GM21360 (cell line): ENCODE measurements around the gene SLC34A3.

ENCODE experiments used
- ATAC-seq: cut with Tn5 transposase; IDR thresholded peaks from one replicate; pipeline ENCODE4 v1.9.1; 2021; ENCODE audit warnings: mild to moderate bottlenecking, moderate library complexity; ENCODE audit not compliant: unreplicated experiment

The SLC34A3 gene

DNA sequence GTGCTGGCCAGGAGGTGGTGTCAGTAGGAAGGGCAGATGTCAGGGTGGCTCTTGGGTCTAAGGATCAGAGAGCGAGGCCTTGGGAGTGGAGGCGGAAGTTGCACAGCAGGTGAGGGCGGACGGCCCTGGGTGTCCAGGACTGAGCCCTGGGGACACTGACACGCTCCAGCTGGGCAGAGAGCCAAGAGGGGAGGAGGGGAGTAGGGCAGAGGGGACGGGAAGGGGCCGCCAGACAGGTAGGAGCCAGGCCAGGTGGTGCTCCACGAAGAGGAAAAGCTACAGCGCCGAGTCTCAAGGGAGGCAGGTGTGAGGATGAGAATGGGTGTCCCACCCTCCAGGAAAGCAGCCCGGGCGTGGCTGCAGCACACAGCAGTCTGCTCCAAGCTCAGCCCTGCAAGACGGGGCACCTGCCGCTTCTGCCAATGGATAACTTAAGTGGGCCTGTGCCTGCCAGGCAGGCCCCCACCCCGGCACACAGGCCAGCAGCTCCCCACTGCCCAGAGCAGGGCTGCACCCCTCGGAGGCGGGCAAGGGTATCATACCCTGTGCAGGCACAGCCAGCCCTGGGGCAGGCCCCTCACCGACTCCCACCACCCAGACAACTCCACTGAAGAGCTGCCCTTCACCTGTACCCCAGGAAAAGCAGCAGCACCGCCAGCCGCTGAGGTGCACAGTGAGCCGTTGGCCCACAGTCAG, 35.0 kb upstream of the SLC34A3 start:
- no peak for ATAC-seq

DNA sequence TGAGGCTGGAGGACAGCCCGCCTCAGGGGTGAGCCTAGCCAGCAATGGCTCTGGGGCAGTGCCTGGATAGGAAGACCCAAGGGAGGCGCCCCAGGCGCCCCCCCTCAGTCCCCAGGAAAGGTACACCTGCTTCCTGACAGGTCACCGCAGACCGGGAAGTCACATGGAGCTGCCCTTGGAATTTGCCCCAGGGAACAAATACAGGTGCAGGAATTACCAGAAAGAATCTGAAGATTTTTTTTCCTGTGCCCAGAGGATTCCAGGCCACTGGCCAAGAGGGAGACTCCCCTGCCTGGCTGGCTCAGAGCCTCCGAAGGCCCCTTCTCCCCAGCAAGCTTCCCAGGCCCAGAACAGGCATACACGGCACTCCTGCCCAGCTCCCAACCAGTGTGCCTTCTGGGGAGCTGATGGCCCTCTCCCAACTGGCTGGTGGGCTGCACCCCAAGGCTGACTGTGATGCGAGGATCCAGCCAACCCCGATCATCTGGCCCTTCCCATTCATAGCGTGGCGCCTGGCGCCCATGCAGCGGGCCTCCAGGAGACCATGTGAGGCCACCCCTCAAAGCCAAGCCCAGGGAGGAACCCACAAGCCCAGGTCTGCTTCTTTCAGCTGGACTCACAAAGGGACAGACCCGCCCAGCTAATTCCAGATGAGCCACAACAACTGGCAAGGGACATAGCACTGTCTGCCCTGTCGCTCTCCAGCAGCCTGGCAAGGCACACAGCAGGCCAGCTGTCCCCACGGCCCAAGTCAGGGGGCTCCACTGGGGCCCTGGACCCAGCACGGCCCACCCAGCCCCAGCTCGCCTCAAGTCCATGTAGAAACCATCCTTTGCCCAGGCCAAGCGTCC, 32.4 kb upstream of the SLC34A3 start:
- ATAC-seq: no peak

DNA sequence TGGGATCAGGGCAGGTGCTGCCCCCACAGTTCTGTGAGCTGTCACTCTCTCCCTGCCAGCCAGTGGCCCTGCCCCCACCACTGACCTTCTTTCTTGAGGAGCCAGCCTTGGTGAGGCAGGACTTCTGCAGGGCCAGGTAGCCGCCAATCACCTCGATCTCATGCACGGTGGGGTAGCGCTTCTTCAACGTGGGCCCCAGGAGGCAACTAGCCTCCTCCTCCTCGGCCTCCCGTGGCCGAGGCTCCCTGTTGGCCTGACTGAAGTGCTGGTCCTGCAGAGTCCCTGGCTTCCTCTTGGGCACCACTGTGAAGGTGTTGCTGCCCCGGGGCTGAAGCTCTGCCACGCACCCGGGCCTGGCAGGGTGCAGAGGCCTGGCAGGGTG, 31.8 kb upstream of the SLC34A3 start:
- no peak for ATAC-seq

DNA sequence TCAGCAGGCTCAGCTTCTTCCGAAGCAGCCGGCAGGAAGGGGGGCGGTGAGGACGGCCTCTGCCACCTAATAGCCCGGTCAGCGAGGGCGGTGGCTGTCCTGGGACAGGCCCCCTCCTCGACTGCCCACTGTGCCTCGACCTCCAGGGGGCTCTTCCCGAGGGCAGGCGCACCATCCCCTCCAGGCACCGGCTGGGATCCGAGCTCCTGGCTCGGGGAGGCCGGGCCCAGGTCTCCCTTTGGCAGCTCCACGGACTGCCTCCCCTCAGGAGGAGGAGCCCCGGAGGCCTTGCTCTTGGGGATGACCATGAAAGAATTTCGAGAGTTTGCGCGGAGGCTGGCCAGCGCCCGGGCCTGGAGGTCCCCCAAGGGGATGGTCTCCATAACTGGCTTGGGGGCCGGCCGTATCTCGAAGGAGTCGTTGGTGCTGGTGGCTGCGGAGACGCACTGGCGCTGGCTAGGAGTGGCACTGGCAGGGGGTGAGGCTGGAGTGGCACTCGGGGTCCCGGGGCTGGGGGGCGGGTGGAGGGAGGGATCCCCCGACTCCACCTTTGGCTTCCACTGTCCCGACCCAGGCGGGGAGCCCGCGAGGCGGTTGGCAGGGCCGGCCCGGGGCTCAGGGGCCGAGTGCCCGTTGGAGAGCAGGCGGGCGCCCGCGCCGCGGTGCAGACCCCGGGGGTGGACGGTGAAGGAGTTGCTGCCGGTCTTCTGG, 31.1 kb upstream of the SLC34A3 start:
- ATAC-seq: no peak

DNA sequence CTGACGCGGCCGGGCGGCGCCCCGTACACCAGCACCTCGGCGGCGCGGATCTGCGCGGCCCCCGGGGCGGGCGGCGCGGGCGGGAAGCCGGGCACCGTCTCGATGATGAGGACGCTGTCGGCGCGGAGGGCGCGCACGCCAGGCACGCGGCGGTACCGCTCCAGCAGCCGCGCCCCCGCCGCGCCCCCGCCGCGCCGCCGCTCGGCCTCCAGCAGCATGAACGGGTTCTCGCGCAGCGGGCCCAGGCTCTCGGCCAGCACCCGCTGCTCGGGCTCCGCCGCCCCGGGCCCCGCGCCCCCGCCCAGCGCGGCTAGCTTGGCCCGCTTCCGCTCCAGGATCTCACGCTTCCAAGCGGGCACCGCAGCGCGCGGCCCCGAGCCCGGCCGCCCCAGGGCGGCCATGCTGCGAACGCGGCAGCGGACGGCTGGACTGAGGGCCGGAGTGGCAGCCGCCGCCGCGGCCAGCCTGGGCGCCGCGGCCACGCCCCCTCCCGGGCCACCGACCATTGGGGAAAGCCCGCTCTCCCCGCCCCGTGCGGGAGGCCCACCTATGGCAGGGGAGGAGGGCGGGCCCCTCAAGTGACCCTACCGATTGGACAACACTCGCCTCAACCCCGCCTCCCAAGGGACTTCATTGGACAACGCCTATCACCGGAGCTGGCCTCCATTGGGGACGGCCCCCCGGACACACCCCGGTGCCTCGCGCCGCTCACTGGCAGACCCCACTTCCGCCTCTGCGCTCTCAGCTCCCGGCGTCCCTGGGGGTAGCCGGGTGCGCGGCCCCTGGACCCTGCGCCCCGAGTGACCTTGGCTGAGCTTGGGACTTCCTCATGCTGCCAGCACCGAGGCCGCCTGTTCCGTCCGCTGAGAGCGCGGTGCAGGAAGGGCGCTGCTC, 30.1 kb upstream of the SLC34A3 start, which contains the start of gene TPRN:
Gene TPRN (minus strand): TSS at position 431 of the 894 bp plus-strand sequence. CDS start 30 bp downstream, at position 401.
- peak; percentile 81 for ATAC-seq

DNA sequence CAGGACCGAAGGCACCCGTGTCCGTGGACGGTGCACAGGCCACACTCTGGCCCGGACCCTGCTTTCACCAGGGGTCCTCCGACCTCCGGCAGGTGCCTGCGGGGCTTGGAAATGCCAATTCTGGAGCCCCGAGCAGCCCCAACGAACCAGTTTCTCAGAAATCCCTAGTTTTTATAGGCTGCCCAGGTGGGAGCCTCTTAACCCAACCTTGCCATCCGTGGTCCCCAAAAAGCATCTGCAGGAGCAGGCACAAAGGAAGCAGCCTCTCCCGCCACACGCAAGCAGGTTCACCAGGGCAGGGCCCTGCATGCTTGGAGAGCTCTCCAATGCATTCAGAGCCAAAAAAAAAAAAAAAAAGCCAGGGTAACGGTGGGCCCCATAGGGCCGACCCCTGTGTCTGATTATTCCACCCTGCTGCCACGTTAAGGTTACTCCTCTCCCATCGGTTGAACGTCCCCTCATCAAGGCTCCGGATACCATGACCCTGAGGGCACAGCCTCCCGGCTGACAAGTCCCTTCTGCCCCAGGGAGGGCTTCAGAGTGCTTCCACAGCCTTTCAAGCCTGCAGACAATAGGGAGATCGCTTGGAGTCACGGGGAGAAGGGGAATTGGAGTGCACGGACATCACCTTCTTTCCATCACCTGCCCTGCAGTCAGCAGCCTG, 29.4 kb upstream of the SLC34A3 start:
- ATAC-seq: no peak

DNA sequence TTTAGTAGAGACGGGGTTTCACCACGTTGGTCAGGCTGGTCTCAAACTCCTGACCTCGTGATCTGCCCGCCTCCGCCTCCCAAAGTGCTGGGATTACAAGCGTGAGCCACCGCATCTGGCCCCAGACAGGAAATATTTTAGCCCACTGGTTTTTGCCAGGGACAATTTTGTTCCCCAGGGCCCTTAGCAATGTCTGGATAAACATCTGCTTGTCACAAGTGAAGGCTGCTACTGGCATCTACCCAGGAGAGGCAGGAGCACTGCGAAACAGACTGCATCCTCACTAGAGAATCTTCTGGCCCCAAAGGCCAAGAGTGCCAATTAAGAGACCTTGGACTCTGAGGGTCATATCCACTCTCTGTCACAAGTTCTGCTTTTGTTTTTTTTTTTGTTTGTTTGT, 27.7 kb upstream of the SLC34A3 start:
- no peak for ATAC-seq

DNA sequence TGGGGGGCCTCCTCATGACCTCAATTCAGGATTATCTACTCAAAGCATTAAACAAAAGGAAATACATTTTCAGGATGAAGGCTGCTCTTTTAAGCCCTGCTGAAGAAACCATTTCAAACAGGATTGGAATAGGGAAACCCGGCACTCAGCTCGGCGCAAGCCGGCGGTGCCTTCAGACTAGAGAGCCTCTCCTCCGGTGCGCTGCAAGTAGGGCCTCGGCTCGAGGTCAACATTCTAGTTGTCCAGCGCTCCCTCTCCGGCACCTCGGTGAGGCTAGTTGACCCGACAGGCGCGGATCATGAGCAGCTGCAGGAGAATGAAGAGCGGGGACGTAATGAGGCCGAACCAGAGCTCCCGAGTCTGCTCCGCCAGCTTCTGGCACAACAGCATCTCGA, 26.0 kb upstream of the SLC34A3 start:
- ATAC-seq: no peak

DNA sequence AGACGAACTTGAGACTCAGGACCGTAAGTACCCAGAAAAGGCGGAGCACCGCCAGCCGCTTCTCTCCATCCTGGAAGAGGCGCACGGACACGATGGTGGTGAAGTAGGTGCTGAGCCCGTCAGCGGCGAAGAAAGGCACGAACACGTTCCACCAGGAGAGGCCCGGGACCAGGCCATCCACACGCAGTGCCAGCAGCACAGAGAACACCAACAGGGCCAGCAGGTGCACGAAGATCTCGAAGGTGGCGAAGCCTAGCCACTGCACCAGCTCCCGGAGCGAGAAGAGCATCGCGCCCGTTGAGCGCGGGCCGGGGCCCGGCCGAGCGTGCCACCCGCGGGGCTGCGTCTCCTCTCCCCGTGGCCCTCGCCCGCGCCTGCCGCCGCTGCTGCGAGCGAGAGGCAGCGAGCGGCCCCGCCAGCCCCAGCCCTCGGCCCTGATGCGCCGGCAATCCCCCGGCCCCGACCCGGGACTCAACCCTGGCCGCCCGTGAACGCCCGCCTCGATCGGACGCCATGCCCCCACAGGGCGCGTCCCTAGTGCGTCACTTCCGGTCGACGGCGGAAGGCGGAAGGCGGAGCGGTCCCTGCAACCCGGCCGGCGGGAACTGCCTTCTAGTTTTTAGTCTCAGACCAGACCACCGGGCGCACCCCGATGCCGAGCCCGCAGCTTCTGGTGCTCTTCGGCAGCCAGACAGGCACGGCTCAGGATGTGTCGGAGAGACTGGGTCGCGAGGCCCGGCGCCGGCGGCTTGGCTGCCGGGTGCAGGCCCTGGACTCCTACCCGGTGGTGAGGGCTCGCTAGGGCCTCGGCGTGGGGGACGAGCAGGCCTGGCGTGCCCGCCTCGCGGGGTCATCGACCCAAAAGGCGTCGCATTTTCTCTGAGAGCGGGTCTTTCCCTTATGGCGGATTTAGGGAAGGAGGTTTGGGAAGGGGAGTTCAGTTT, 25.3 kb upstream of the SLC34A3 start, which contains the start of the genes NDOR1 and TMEM203:
Gene NDOR1 (plus strand): TSS at position 575 of the 944 bp plus-strand sequence. CDS start 78 bp downstream, at position 653.
Gene TMEM203 (minus strand): TSS at position 523 of the 944 bp plus-strand sequence. CDS start 234 bp downstream, at position 289.
- ATAC-seq: peak; percentile 43

DNA sequence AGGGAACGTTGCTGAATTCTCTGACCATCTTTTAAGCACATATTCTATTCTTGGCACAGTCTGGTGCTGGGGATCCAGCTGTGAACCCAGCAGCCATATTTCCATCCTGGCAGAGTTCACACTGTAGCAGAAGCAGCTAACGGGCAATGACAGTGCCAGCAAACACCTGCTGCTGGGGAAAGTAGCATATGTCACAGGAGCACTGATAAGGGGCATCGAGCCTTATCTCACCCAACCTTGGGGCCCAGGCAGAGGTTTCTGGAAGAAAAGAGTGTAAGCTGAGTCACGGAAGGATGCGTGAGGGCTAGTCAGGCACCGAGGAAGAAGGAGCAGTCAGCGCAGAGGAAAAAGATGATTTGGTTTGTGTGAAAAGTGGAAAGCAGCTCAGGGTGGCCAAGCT, 24.1 kb upstream of the SLC34A3 start:
- no peak for ATAC-seq

DNA sequence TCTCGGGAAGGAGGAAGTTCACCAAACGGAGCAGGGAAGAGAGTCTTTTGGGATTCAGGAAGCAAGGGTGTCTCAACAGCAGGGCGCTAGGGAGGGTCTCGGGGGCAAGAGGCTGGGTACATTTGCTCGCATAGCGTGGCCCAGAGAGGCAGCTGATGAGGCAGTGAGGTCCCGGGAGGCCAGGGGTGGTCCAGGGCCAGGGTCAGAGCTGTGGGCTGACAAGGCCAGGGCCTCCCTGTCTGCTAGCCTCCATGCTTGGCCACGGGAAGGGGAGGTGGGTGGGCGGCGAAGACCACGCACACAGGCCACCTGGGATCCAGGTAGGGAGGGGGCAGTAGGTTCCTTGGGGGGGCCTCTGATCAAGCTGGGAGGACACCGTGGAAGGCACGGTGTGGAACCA, 19.2 kb upstream of the SLC34A3 start:
- ATAC-seq: no peak

DNA sequence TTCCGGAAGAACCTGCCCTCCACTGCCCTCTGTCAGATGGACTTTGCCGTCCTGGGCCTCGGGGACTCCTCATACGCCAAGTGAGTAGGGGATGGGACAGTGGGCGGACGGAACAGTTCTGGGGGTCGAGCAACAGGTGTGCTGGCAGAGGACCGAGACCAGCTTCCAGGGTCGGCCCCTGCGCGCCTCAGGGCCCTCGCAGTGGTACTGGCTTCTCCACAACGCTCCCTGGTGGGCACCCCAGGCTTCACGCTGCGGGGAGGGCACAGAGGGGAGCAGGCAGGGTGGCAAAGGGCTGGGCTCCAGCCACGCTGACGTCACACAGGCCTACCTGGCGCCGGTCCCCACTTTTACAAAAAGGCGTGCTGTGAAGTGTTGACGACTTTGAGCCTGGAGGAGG, 18.2 kb upstream of the SLC34A3 start:
- no peak for ATAC-seq

DNA sequence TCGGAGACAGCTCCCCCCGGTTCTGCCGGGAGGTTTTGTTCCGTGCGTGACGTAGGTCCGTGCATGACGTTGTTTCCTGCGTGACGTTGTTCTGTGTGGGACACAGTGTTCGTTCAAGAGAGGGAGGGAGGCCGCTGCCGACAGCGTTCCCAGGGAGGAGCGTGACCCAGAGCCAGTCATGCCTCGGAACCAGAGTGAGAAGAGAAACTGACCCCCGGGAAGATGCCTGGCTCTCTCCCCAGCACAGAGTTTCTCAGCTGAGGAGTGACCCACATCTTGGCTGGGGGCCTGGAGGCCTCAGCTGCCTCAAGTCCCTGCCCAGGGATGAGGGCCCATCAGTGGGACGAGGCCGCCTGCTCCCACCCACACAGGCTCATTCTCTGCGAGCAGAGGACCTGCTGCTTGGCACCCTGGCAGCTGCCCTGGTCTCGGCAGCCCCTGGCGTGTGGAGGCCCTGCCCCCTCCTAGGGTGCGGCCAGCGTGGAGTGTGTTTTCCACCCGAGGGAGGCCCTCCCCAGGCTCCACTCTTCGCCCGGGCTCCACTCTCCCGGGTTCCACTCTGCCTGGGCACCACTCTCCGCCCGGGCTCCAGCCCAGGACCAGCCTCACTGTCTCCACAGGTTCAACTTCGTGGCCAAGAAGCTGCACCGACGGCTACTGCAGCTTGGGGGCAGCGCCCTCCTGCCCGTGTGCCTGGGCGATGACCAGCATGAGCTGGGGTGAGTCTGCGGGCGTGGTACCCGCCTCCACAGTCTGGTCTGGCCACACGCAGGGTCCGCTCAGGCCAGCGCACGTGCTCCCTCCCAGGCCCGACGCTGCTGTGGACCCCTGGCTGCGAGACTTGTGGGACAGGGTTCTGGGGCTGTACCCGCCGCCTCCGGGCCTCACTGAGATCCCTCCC, 17.3 kb upstream of the SLC34A3 start:
- ATAC-seq: no peak

DNA sequence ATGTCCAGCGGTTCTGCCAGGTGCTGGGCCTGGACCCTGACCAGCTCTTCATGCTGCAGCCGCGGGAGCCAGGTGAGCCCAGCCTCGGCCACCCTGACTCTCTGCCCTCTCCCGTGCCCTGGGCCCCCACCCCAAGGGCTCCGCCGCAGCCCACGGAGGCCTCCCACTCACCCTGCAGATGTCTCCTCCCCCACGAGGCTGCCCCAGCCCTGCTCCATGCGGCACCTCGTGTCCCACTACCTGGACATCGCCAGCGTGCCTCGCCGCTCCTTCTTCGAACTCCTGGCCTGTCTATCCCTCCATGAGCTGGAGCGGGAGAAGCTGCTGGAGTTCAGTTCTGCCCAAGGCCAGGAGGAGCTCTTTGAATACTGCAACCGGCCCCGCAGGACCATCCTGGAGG, 16.1 kb upstream of the SLC34A3 start:
- ATAC-seq: no peak

DNA sequence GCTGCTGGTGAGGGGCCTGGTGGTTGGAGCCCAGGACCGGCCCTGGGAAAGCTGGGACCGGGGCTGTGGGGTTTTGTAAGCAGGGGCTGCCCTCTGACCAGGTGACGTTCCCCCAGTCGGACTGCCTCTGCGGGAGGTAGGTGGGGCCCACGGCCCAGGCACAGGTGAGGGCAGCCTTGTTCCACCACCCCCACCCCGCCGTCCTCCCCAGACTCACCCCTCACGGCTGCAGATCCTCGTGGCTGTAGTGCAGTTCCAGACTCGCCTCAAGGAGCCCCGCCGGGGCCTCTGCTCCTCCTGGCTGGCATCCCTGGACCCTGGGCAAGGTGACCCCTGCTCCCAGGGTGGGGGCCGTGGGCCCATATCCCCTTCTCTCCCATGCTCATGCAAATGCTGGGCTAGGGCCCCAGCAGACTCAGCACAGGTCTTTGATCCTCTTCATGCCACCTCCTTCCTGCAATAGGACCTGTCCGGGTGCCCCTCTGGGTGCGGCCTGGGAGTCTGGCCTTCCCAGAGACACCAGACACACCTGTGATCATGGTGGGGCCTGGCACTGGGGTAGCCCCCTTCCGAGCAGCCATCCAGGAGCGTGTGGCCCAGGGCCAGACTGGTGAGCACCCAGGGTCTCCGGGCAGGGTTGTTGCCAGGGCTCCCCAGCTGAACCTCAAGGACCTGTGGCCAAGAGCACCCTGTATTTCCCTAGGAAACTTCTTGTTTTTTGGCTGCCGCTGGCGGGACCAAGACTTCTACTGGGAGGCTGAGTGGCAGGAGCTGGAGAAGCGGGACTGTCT, 15.3 kb upstream of the SLC34A3 start:
- no peak for ATAC-seq

DNA sequence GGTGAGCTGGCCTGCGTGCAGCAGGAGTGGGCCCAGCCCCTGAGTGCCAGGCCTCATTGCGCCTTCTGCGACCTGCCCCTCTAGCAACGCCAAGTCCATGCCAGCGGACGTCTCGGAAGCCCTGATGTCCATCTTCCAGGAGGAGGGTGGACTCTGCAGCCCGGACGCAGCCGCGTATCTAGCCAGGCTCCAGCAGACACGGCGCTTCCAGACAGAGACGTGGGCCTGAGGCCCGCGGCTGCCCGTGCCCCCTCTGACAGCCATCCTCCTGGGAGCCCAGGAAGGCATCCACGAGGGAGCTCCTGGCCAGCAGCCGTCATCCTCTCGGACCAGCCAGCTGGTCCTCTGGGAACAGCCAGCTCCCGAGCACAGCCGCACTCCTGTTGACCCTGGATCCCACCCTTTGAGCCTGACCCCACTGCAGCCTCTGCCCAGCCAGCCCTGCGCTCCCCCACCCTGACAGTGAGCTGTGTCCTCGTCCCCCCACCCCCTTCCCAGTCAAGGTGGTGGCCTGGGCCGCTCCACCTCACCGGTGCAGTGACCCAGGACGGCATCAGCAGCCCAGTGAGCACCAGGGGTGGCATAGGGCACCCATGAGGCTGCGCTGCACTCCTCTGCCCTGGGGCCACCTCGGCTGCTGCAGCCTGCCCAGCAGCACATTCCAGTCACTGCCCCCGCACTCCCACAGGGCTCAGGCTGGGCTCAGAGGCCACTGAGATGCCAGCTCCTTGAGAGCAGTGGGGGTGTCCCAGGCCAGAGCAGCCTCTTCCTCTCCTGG, 14.3 kb upstream of the SLC34A3 start:
- no peak for ATAC-seq
